Dermis blood vessel endothelial cell (primary cell): ENCODE results near the gene PARD3. TPM values are rescaled to one million over a fixed set of nuclear protein-coding genes. Genes with fewer than 3 reads are reported as not detected.
A peak's percentile ranks its signal among the peaks of the same experiment; 100 is the strongest.
"Not testable (repeated sequence)": the region's sequence is repeated elsewhere in the genome, so short reads cannot be mapped to it uniquely, and the experiment has no call there.

Experiments
- DNase-seq: peaks from one replicate; pipeline ENCODE4 v3.0.0; 2010
- total RNA-seq: library from RNA; depleted of rRNA; stranded (reverse); fragments of >200 nt; gene quantifications from 2 replicates; pipeline ENCODE4 v1.2.3, GENCODE V29; 2014

The PARD3 gene
- total RNA-seq, 1 donor from 2014 or later, result 36.4 TPM

- DNase-seq, result no peak
Measured at GRCh38 chr10:34281661-34282582, 533.2 kb downstream of the PARD3 start.

- peak; percentile 78 for DNase-seq
Measured at GRCh38 chr10:34280599-34281374, 534.3 kb downstream of the PARD3 start.

GRCh38 chr10:34275626-34276130, 539.4 kb downstream of the PARD3 start:
- no peak for DNase-seq

GRCh38 chr10:34274906-34275305, 540.2 kb downstream of the PARD3 start:
- no peak for DNase-seq

- DNase-seq, result no peak
Measured at GRCh38 chr10:34273340-34273739, 541.8 kb downstream of the PARD3 start.

- DNase-seq, result no peak
Measured at GRCh38 chr10:34272316-34272715, 542.8 kb downstream of the PARD3 start.

GRCh38 chr10:34268410-34268809, 546.7 kb downstream of the PARD3 start:
- DNase-seq, result not testable (repeated sequence)

- no peak for DNase-seq
Measured at GRCh38 chr10:34262985-34263384, 552.1 kb downstream of the PARD3 start.

GRCh38 chr10:34260904-34261303, 554.2 kb downstream of the PARD3 start:
- DNase-seq, result no peak

GRCh38 chr10:34256216-34256615, 558.9 kb downstream of the PARD3 start:
- DNase-seq, result no peak

- no peak for DNase-seq
Measured at GRCh38 chr10:34255035-34255434, 560.1 kb downstream of the PARD3 start.

GRCh38 chr10:34254596-34254995, 560.5 kb downstream of the PARD3 start:
- DNase-seq, result peak; percentile 87

- DNase-seq, result no peak
Measured at GRCh38 chr10:34252111-34252510, 563.0 kb downstream of the PARD3 start.

- no peak for DNase-seq
Measured at GRCh38 chr10:34251177-34251576, 563.9 kb downstream of the PARD3 start.

GRCh38 chr10:34250722-34251121, 564.4 kb downstream of the PARD3 start:
- DNase-seq, result no peak

- DNase-seq, result no peak
Measured at GRCh38 chr10:34249634-34250033, 565.5 kb downstream of the PARD3 start.

- DNase-seq, result no peak
Measured at GRCh38 chr10:34247560-34247959, 567.5 kb downstream of the PARD3 start.

- DNase-seq, result no peak
Measured at GRCh38 chr10:34244756-34245484, 570.2 kb downstream of the PARD3 start.

- DNase-seq, result no peak
Measured at GRCh38 chr10:34241226-34242000, 573.7 kb downstream of the PARD3 start.

GRCh38 chr10:34240039-34240438, 575.1 kb downstream of the PARD3 start:
- no peak for DNase-seq

- DNase-seq, result no peak
Measured at GRCh38 chr10:34237898-34238455, 577.1 kb downstream of the PARD3 start.

GRCh38 chr10:34236931-34237330, 578.2 kb downstream of the PARD3 start:
- DNase-seq, result no peak
